Tibial nerve (tissue), 4 donors: Measurements from ENCODE around the gene MME. TPM values are rescaled to one million over a fixed set of nuclear protein-coding genes. Genes with fewer than 3 reads are reported as not detected.

ENCODE experiments used
- DNase-seq, 2 donors: peaks; one replicate each; pipeline ENCODE4 v3.0.0-alpha.2; 2019; ENCODE audit warnings: low spot score in 2 of 2
- H3K27ac ChIP-seq, 4 donors: fragments of 200-600 bp; sonication (generic) in 3 of 4; one replicate each; pipeline ENCODE4 v1.5.1; 2017 to 2019; ENCODE audit warnings: mild to moderate bottlenecking in 1 of 4
- H3K27me3 ChIP-seq, 2 donors: fragments of 200-600 bp; sonication (generic) in 1 of 2; one replicate each; pipeline versions ENCODE4 v1.5.1 to v1.6.0; 2017 to 2019
- H3K36me3 ChIP-seq, 3 donors: fragments of 200-600 bp; sonication (generic); one replicate each; pipeline ENCODE4 v1.5.1; 2018 to 2019
- H3K4me1 ChIP-seq, 4 donors: fragments of 200-600 bp; sonication (generic) in 3 of 4; one replicate each; pipeline ENCODE4 v1.5.1; 2017 to 2019
- H3K4me3 ChIP-seq, 4 donors: fragments of 200-600 bp; sonication (generic) in 3 of 4; one replicate each; pipeline ENCODE4 v1.5.1; 2017 to 2019; ENCODE audit warnings: mild to moderate bottlenecking in 1 of 4, moderate library complexity in 1 of 4
- H3K9me3 ChIP-seq, 4 donors: fragments of 200-600 bp; sonication (generic) in 3 of 4; one replicate each; pipeline ENCODE4 v1.5.1; 2017 to 2019
- EP300 ChIP-seq, 2 donors: sonication (generic); formaldehyde crosslinking; IDR thresholded peaks; one replicate each; pipeline ENCODE4 v1.6.1; 2017; ENCODE audit warnings: antibody characterized with exemption in 2 of 2, mild to moderate bottlenecking in 1 of 2
- POLR2A ChIP-seq, 2 donors: fragments of 450-650 bp; IDR thresholded peaks; one replicate each; pipeline ENCODE4 v1.6.1; 2017; ENCODE audit warnings: antibody characterized with exemption in 2 of 2, mild to moderate bottlenecking in 2 of 2, moderate library complexity in 2 of 2
- WGBS, 2 donors: methylation state at CpG; one replicate each; pipeline ENCODE4 v1.1.5; 2018; 5-methylcytosine and 5-hydroxymethylcytosine counted together
- total RNA-seq, 4 donors: library from RNA; depleted of rRNA; stranded (reverse); fragments of >200 nt; gene quantifications; one replicate each; pipeline ENCODE4 v1.1.0, GENCODE V29; 2016
- TF ChIP-seq, protein P1 (sequence below), 5 experiments: fragments of 200-600 bp in 3 of 5; fragments of 450-650 bp in 2 of 5; sonication (generic) in 3 of 5; IDR thresholded peaks; one replicate each; pipeline ENCODE4 v1.5.1; 2016 to 2019; ENCODE audit warnings: antibody characterized with exemption in 5 of 5, mild to moderate bottlenecking in 3 of 5, moderate library complexity in 2 of 5

MME gene
- total RNA-seq, 4 donors from 2014 or later = 47.7 to 127 (median 112) TPM

DNA sequence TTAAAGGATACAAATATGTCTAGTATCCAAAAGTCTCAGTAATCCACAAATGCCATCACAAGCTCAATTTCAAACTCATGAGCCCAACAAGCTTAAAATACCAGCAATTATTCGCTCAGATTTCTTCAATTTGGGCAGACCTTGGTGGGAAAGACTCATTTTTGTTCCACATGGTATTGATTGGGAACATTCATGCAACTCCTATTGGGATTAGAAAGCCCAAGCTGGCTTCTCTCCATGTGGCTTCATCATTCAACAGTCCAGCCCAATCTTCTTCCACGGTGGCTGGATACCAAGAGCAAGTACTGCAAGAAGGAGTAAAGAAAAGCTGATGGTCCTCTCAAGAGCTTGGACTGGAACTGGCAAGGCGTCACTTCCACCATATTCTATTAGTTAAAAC lies 147.0 kb downstream of the MME start:
- peak in 1 of 2 donors; percentile 14 for DNase-seq
- TF ChIP-seq EP300 (IDR thresholded peaks at IDR 0.05) (no peak), POLR2A (IDR thresholded peaks at IDR 0.05) (no peak)
- TF ChIP-seq, protein P1, sequence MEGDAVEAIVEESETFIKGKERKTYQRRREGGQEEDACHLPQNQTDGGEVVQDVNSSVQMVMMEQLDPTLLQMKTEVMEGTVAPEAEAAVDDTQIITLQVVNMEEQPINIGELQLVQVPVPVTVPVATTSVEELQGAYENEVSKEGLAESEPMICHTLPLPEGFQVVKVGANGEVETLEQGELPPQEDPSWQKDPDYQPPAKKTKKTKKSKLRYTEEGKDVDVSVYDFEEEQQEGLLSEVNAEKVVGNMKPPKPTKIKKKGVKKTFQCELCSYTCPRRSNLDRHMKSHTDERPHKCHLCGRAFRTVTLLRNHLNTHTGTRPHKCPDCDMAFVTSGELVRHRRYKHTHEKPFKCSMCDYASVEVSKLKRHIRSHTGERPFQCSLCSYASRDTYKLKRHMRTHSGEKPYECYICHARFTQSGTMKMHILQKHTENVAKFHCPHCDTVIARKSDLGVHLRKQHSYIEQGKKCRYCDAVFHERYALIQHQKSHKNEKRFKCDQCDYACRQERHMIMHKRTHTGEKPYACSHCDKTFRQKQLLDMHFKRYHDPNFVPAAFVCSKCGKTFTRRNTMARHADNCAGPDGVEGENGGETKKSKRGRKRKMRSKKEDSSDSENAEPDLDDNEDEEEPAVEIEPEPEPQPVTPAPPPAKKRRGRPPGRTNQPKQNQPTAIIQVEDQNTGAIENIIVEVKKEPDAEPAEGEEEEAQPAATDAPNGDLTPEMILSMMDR (IDR thresholded peaks at IDR 0.05) = no peak
- Histone ChIP-seq H3K4me3 (no peak overlapping the region), H3K36me3 (no peaks in the 10 kb centered on the region), H3K27me3 (no peaks in the 10 kb centered on the region), H3K4me1 (peaks cover 0 to under 1% (median 0%) of the 10 kb centered on the region in 4 donors), H3K27ac (no peak overlapping the region), H3K9me3 (peaks cover 0 to 10% (median 0%) of the 10 kb centered on the region in 4 donors)
- 83 to 85% methylated on average over 3 of the region's 3 CpGs for WGBS, 2 donors

DNA sequence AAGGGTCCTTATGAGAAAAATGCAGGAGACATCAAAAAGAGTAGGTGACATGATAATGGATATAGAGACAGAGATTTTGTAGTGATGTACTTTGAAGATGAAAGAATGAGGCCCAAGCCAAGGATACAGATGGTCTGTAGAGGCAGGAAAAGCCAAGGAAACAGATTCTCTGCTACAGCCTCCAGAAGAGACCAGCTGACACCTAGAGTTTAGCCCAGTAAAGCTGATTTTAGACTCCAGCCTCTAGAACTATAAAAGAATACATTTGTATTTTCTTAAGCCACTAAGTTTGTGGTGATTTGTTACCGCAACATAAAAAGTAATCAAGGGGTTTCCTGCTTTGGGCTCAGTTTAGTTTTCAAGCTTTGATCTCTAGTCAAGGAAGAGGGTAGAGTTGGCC lies 148.6 kb downstream of the MME start:
- Histone ChIP-seq H3K4me1 (peaks cover 0 to 15% (median 2%) of the 10 kb centered on the region in 4 donors), H3K9me3 (peaks cover 0 to 7% (median 0%) of the 10 kb centered on the region in 4 donors), H3K4me3 (no peak overlapping the region), H3K27ac (no peak overlapping the region), H3K27me3 (no peaks in the 10 kb centered on the region), H3K36me3 (no peaks in the 10 kb centered on the region)
- TF ChIP-seq EP300 (IDR thresholded peaks at IDR 0.05) (no peak), POLR2A (IDR thresholded peaks at IDR 0.05) (no peak)
- TF ChIP-seq, protein P1 (IDR thresholded peaks at IDR 0.05) = no peak
- no peak for DNase-seq
- 84 to 91% methylated on average over 1 of the region's 1 CpG for WGBS, 2 donors

DNA sequence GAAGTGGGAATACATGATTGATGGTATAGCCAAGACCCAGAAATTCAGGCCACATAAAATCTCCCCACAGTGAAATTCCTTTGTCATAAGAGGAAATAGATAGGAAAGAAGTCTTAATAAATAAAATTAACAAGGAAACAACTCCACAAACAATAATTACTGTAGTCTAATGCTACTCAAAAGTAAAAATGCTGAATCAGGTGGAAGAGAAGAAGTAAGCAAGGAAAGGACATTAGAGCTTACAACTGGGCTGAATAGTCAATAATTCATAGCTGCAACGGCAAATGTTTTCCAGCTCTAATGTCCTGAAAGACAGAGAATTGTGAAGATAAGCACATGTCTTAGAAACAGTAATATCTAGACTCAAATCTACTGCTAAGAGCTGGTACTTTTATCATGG lies 149.0 kb downstream of the MME start:
- 74 to 77% methylated on average over 1 of the region's 1 CpG for WGBS, 2 donors
- Histone ChIP-seq H3K36me3 (no peaks in the 10 kb centered on the region), H3K9me3 (peaks cover 0 to 3% (median 0%) of the 10 kb centered on the region in 4 donors), H3K27ac (no peak overlapping the region), H3K4me1 (peaks cover 0 to 16% (median 2%) of the 10 kb centered on the region in 4 donors), H3K4me3 (no peak overlapping the region), H3K27me3 (no peaks in the 10 kb centered on the region)
- no peak for DNase-seq
- TF ChIP-seq, protein P1 (IDR thresholded peaks at IDR 0.05) = no peak
- TF ChIP-seq POLR2A (IDR thresholded peaks at IDR 0.05) (no peak), EP300 (IDR thresholded peaks at IDR 0.05) (no peak)

DNA sequence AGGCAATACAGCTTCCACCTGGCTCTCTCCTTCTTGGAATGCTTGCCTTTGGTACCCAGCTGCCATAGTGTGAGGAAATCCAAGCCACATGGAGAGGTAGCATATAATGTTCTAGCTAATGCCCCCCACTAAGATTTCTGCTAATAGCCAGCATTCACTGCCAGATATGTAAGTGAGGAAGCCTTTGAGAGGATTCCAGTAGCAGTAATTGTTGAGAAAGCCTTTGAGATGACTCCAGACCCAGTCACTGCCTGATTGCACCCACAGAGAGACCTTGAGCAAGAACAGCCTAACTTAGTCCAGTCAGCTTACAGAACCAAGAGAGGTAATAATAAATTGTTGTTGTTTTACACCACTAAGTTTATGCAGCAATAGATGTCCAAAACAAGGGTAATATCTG lies 150.3 kb downstream of the MME start:
- H3K4me1 ChIP-seq = peaks cover 0 to 16% (median 2%) of the 10 kb centered on the region in 4 donors
- no peak for DNase-seq
- TF ChIP-seq, protein P1 (IDR thresholded peaks at IDR 0.05) = no peak
- peak in 1 of 2 donors; percentile 10 for TF ChIP-seq EP300 (IDR thresholded peaks at IDR 0.05)
- no peak for TF ChIP-seq POLR2A (IDR thresholded peaks at IDR 0.05)
- H3K4me3 ChIP-seq = no peak overlapping the region
- H3K27ac ChIP-seq = no peak overlapping the region
- H3K9me3 ChIP-seq = no peaks in the 10 kb centered on the region
- H3K27me3 ChIP-seq = no peaks in the 10 kb centered on the region
- H3K36me3 ChIP-seq = no peaks in the 10 kb centered on the region

DNA sequence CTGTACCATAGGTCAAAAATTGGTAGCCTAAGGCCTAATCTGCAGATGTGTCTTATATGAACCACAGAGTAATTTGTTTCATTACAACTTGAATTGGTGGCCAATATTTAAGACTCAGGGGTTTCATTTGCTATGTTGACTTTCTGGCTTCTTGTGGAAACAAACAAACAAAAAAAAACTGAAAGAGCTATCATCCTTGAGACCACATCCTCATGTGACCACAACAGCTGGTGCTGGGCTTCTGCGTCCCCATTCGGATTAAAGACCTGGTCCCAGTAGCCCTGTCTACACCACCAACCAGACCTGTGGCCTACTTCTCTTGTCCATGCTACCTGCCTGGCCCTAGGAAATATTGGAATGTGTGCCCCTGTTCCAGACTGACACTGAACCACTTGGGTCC lies 151.7 kb downstream of the MME start:
- TF ChIP-seq POLR2A (IDR thresholded peaks at IDR 0.05) = no peak
- TF ChIP-seq, protein P1 (IDR thresholded peaks at IDR 0.05) = no peak
- no peak for TF ChIP-seq EP300 (IDR thresholded peaks at IDR 0.05)
- Histone ChIP-seq H3K9me3 (no peaks in the 10 kb centered on the region), H3K27ac (peak overlapping the region in 3 of 4 donors; percentile 34 to 77 (median 45)), H3K4me3 (no peak overlapping the region), H3K27me3 (no peaks in the 10 kb centered on the region), H3K36me3 (no peaks in the 10 kb centered on the region), H3K4me1 (peaks cover 0 to 16% (median 2%) of the 10 kb centered on the region in 4 donors)
- 80 to 91% methylated on average over 2 of the region's 2 CpGs for WGBS, 2 donors
- DNase-seq = no peak
